ELR (cell line): ENCODE results near the gene MACROD2.

Source experiments
- DNase-seq: peaks from one replicate; pipeline ENCODE4 v3.0.0-alpha.2; 2015; ENCODE audit warnings: low read depth

The MACROD2 gene

DNA sequence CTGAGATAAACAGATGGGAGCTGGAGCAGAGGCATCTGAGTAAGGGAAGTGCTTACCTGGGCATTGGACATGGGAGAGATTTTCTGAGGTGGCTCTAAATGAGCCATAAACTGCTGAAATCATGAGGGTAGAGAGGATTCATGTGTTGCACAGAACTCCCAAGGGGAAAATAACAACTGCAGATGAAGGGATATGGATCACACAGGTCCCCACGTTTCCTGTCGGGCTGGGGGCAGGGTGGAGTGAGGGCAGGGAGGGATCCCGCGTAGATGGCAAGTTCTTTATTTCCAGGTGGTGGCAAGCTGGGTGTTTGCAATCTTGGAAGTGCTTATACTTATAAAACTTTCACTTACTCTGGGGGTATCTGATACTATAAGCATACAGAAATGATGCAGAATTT lies 764.7 kb downstream of the MACROD2 start:
- no peak for DNase-seq

DNA sequence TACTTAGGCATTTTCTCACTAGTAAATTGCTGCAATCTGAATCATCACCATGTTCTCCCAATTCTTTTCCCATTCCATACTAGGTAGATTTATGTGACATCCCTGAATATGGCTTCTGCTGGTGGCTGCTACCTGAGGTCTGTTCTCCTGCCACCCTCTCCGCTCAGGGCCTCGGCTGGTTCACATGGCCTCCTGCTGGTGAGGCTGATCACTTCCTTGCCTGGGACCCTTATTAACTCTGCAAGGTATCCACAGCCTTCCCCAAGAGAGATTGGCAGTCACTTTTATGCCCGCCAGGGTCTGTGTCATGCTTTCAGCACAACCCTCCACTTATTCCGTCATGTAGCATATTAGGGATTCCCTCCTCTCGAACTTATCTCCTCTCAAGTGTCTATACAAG lies 766.6 kb downstream of the MACROD2 start:
- DNase-seq, result no peak

DNA sequence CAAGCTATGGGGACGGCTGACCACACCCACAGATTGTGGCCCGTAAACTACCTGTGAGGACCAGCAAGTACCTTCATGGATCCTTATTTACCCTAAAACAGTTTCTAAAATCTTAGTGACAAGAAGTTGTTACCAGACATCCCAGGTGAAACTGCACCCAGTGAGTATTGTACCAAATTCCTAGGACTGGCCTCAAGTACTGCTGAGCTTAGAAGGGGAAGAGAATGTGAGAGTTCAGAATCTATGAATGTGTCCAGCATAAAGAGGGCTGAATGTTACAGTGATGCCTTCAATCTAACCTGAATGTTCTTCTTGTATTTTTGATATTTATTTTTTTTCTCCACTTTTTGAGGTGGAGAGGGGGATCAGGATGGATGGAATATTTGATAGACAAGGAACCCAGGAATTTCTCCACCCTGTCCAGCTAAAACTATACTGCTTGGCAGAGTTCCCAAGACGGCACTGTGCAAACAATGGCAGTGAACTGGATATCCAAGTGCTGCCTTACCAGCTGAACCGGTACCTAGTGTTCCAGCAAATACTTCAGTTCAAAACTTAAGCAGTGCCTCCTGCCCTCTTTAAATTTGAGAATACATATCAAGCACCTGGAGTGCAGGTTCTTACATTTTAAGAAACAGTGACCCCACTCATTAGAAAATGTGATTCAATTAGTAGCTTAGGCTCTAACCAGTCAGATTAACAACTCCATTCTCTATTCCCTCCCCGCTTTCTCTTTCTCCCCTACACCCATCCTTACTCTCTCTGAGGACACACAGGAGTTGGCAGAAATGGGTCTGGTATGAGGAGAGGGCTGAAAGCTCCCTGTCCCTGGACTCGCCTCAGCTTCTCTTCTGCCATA lies 769.4 kb downstream of the MACROD2 start:
- no peak for DNase-seq

DNA sequence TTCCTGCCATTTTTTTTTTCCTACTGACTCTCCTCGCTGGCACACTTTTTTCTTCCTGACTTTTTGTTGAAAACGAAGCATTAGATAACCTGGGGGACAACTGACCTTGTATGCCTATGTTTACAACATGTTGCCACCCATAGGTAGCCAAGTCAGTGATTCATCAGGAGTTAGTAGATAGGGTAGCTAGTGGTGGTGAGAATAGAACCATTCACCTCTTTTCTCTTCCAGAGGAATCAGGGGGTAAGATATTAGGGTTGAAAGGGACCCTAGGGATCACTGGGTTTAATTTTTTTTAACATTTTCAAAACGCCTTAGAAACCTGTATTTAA lies 770.0 kb downstream of the MACROD2 start:
- DNase-seq, result no peak

DNA sequence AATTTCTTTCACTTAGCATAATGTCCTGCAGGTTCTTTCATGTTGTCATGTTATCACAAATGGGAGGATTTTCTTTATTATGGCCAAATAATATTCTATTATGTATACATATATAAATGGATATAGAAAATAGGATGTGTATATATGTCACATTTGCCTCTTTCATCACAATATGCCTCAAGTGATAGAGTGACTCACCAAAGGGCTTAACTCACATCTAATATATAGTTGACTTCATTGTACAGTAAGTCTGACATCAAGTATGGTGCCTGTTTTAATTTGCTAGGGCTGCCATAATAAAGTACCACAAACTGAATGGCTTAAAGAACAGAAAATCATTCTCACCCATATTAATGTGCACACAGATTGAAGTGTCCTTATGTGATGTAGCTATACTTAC lies 778.2 kb downstream of the MACROD2 start:
- DNase-seq, result no peak

DNA sequence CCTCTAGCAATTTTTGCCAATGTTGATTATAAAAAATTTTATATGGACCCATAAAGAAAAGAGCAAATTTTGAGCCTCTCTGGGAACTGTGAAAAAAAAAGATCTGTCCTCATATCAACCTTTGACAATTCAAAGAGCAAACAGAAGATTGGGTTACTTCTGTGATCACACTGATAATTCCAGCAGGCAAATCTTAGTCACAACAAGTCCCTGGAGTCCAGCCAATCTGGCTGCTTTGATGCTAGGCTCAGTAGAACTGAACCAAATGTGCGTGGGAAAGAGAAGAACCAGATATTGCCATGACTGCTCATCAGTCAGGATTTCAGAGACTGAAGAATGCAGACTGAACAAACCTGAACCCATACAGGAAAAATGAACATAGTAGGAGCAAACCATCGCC lies 780.5 kb downstream of the MACROD2 start:
- no peak for DNase-seq

DNA sequence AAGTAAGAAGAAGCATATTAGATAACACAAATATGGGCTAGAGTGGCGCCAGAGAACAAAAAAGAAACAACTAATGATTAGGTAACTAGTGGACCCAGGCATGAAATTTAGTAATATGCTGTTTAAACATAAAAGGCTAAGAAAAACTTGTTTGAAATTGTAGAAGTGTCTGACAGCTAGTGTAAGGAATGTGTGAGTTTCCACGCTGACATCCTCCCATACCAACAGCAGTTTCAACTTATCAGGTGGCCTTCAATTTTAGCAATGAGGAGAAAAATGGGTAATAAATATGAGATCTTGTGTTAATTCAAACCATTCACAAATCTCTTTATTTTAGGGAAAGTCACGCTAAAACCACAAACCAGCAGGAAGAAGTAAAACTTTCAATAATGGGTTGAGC lies 782.3 kb downstream of the MACROD2 start:
- DNase-seq, result no peak

DNA sequence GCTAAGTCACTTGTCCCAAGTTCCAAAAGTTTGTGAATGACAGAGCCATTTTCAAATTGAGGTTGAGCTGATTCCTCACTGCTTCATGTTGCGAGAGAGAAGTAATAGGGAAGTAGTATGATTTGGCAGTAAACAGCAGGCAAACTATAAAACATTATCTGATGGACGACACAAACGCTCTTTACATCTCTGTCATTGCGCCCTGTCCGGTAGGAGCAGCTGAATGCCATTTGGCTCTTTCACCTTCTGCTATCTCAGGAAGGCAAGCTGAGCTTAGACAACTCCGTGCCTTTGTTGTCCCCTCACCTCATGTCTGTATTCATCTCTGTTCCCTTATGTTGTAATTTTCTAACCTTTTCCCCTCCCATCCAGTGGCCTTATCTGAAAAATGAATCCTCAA lies 782.8 kb downstream of the MACROD2 start:
- DNase-seq, result no peak

DNA sequence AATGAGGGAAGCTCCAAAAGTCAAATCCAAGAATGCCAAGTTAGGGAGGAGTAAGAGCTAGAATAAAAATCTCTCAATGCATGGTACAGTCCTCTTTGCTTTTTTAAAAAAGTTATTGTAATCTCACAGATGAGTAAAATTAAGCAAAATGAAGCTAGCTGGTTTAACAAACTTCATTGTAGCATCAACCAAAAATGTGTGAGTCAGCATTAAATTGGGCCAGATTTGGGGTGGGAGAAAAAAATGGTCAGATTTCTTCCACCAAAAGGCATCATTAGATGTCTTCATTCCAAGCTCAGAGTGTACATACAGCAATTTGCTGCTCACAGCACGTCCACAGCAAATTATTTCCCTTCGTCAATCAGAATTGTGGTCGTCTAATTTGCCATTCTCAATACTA lies 783.6 kb downstream of the MACROD2 start:
- no peak for DNase-seq

DNA sequence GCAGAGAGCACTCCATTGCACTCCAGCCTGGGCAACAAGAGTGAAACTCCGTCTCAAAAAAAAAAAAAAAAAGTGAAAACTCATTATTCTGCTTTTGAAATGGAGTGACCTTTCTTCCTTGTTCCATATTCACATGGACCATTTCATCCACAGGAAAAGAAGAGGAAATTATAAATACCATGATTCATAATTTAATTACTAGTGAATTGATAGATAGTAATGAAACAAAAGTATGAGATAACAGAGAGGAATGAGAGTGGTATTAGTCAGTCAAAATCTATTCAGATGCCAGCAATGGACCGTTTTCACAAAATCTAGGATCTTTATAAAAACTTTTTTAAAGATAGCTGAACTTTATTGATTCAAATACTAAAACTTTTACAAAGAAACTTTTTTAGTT lies 785.2 kb downstream of the MACROD2 start:
- DNase-seq, result no peak

DNA sequence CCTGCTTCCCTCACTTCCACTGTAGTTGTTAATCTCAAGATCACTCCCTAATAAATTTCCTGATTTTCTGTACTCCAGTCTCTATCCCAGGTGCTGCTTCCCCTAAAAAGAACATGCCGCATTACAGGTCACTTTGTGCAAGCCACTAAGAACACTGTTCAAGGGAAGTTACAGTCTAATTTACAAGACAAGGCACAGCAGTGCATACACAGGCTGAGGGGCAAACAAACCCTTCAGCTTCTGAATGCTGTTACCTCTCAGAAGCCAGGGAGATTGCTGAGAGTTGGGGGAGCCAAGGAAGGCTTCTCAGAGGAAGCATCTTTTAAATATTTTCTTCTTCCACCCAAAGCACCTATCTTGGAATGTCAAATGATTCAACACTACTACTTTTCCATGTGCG lies 787.4 kb downstream of the MACROD2 start:
- no peak for DNase-seq

DNA sequence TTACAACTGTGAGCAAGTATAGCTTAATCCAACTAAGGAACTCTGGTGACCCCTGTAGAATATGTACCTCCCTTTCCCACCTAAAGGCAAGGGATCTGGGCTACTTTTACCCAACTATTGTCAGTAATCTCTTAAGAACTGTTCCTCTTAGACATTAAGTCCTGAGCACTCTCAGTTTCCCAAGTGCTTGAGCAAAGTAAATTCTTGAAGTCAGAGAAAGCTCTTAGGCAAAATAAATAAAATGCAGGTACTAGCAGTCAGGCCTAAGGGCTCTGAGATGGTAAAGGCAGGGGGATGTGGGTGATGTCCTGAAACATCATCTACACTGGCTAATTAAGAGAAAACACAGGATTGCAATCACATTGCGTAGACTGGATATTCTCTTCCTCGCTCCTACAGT lies 788.5 kb downstream of the MACROD2 start:
- DNase-seq, result no peak

DNA sequence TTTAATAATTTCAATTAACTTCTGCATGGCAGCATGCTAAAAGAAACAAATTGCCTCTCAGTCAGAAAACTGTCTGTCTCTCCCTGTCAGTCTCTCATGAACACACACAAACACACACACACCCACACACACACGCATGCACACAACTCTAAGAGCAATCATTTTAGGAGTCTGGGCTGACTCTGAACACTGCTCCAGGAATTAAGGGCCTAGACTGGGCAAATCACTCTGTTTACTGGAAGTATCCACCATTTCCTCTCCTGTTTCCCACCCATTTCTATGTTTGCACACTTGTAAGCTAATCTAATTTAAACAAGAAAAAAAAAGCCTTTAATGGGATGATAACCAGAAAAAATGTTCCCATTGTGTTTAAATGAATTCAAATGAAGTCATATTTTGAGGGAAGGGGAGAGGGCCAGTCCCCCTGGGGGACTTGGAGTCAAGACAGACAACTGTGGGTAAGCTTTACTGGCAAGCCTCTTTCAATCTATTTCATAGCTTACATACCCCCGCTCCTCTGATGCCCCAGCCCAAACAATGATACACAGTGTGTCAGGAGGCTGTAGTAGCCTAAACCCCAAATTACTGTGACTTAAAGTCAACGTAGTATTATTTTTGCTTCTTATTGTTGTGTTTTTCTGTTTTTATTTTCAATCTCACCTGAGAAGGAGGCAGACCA lies 789.9 kb downstream of the MACROD2 start:
- DNase-seq, result no peak

DNA sequence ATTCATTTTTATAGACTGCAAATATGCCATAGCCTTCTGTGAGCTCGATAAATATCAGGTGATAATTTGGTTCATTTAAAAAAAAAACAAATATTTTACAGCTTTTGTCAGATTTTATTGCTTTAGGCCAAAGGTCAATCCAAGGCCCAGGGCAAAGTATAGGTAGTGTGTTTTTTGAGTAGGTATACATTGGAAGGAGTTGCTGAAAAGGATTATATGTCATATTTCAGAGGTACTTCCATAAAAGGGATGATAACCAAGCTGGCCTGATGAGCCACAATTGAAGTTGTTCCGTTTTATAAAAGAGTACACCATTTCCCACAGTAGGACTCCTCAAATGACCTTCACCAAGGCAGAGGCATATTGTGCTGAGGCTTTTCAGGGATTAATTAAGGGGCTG lies 794.9 kb downstream of the MACROD2 start:
- no peak for DNase-seq

DNA sequence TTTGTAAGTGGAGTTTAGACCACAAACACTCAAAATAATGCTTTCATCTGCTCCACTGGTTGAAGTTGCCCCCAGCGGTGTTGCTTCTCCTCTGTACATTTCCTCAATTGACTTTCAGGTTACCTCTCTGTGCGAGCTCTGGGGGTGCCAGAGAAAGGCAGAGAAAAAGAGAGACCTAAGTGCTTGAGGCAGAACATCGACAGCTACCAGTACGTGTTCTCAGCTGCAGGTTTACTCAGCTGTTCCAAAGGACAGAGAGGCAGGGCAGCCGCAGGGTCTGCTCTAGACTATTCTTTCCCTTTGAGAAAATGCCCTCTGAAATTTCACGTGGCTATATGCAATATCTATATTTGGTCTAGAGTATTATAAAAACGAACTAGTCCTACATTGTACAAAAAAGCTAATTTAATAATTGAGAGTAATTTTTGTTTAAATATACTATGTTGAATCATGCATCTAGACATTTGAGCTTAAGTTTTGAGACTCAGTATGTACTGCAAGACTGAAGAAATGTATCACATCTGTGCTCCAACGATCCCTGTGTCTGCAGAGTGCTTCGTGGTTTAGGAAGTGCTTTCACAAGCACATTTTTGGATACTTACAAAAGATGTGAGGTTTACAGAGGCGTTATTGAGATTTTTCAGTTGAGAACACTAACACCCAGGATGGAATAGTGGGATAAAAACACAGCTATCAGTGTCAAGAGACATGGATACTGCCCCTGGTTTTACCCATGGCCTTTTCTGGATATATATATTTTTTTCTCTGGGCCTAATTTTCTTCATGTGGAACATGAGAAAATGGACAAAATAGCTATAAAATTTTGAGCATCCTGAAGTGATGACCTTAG lies 795.7 kb downstream of the MACROD2 start:
- DNase-seq, result no peak

DNA sequence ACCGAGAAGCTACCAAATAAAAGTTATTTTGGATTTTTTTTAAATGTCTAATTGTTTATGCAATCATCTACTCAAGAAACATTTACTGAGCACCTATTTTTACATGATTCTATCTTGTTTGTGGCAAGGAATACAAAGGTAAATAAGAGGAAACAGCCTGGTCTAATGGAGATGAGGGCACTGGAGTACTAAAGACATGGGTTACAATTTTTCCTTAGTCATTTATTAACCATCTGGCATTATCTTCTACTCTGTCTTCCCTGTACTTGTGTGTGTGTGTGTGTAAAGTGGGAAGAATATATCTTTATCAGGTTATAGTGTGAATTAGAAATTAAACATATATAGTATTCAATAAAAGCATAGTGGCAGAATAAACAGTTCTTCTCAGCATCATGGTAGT lies 797.6 kb downstream of the MACROD2 start:
- no peak for DNase-seq

DNA sequence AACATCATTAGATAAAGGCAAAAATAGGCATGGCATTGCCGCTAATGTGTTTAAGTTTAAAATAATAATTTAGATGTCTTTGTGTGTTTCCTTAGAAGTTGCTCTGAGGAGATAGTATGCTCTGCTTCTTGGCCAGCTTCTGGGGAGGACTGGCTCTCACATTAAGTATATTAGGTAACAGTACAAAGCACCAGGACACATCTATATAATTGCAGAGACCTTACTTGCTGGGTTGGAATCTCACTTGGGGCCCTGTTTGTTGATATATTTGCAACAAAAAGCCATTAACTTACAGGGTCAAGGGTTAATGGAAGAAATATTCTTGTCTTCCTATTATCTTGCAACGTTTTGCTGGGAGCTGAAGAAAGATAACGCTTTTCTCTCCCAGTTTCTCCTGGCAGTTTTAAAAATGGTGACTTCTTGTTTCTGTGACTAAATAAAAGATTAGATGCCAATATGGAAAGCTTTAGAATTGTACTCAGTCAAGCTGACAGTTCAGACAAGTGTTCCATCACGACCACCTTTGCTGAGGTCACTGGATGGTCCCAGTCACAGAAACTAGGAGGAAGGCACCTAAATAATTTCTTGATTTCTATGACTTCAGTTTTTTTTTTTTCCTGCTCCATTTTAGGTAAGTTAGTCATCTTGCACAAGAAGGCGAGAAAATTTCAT lies 804.4 kb downstream of the MACROD2 start:
- DNase-seq, result no peak

DNA sequence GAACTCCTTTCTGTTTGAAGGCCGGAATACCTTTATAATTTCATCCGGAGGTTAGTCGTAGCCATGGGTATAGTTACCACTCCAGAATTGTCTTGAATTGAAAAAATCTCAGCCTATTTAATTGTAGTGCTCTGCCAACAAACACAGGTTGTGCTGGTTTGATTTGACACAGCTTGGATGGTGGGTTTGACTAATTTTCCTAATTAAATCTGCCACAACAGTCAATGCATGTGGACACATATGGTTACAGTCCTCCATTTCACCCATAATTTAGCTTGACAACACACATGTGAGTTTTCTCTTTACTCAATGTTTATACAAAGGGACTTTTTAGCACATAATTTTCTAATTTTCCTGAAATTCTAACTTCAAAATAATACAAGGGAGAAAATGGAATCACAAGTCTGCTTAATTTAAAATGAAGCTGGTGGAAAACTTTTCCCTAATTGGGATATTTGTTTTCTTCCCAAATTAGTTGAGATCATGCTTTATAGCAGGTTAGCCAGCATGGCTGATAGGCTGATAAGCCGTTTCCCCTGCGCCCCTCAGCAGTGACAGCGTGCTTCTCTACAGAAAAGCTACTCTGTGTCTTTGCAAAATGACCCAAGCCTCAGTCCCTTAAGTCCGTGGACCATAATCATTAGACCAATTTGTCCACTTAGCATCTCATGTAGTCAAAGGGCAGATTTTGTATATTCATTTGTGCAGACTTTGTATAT lies 805.5 kb downstream of the MACROD2 start:
- DNase-seq, result no peak

DNA sequence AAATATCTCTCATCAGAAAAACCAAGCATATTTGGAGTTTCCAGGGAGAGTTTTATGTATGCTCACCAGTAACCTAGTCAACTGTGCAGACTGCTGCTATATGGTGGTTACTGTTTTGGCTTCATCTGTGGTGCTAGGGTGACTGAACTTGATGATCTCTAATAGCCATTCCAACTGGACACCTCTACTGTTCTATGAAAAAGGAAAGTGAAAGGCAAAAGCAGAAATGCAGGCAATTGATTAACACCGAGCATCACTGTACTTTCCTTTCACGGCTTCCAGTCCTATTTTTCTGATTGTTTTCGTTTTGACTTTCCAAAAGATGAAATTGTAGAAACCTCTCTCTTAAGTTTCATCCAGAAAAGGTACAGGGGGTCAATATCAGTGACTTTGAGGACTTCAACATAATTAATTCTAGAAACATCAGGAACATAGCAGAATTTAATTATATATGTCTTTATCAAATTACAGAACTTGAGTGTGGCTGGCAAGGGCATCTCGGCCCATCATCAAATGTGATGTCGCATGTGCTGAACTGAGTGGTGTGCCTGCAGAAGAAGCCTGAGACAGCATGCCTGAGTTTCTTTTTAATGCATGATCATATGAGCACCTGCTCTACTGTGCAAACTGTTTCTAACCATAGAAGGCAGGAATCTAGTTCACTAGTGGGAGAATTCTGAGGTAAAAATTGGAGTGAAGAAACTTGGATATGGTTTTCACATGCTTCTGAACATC lies 806.4 kb downstream of the MACROD2 start:
- DNase-seq, result no peak

DNA sequence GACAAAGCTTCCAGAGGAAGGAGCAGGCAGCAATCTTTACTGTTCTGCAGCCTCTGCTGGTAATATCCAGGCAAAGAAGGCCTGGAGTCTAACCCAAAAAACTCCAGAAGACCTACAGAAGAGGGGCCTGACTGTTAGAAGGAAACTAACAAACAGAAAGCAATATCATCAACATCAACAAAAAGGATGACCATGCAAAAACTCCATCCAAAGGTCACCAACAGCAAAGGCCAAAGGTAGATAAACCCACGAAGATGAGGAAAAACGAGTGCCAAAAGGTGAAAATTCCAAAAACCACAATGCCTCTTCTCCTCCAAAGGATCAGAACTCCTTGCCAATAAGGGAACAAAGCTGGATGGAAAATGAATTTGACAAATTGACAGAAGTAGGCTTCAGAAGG lies 811.9 kb downstream of the MACROD2 start:
- no peak for DNase-seq

DNA sequence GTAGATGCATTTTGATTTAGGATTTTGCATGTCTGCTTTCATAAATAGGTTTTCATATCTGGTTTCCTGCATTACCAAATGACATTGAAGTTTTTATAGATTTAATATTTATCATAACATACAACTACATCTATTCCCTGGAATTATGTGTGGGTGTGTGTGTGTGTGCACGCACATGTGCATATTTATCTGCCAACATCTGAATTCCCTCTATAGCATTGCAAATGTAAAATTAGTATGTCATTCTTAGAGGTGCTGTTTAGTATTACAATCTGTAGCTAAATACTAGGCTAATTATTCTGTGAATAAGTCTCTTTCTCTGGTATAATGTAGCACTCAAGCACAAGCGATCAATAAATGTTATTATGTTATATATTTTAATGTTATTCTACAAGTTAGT lies 820.0 kb downstream of the MACROD2 start:
- DNase-seq, result no peak
